ENCODE results near the gene NOL9.
"Not testable (repeated sequence)": the region's sequence is repeated elsewhere in the genome, so short reads cannot be mapped to it uniquely, and the experiment has no call there.

NOL9 gene

DNA sequence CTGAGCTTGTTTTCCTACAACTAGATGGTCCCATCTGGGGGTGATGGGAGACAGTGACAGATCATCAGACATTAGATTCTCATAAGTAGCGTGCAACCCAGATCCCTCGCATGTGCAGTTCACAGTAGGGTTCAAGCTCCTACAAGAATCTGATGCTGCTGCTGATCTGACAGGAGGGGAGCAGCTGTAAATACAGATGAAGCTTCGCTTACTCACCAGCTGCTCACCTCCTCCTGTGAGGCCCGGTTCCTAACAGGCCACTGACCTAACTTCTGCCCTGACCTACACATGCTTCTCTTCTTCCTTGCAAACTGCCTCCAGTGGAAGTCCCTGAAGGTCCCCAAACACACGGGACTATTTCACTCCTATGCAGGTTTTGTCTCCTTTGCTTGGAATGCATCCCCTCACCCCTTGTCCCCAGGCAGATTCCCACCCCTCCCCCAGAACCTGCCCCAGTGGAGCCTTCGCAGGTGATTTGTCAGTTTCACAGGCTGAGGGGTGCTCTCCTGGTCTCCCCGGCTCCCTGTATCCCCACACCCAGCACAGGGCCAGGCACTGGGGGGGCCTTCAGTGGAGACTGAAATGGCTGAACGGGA lies 19.8 kb upstream of the NOL9 start:
- H2AFZ ChIP-seq (ENCODE audit: low read depth, low read length) = no peak overlapping the region
- H3K4me1 ChIP-seq (ENCODE audit: insufficient read depth, low read length) = peaks cover 15% of the 10 kb centered on the region
- no peaks in the 10 kb centered on the region for H3K9me3 ChIP-seq (ENCODE audit: low read length)
- H3K27me3 ChIP-seq (ENCODE audit: insufficient read depth, low read length) = peaks cover 14% of the 10 kb centered on the region
- H3K4me3 ChIP-seq (ENCODE audit: low read length) = no peak overlapping the region
- H3K36me3 ChIP-seq (ENCODE audit: insufficient read depth, low read length) = no peaks in the 10 kb centered on the region

DNA sequence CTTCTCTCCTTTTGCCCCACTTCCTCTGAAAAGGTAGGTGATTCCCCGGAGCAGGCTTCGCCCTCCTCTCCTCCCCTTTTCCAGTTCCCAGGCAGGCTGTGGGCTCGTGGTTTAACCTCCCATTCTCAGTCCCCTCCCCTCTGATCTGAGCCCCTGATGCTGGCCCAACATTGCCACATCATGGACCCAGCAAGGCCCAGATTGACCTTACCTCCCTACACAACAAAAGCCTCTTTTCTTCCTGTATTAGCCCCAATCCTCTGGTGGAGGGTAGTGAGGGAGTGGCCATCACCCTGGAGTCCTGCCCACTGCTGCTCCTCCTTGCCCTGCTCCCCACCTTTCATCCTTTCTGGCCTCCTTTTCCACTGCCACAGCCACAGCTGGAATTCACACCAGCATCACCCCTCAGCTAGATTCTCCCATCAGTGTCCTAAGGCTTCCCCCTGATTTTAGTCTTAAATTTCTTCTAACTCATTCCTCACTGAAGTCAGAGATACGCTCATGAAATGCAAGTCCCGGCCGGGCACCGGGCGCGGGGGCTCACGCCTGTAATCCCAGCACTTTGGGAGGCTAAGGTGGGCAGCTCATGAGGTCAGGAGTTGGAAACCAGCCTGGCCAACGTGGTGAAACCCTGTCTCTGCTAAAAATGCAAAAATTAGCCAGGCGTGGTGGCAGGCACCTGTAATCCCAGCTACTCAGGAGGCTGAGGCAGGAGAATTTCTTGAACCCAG lies 18.5 kb upstream of the NOL9 start:
- H3K4me3 ChIP-seq (ENCODE audit: low read length) = no peak overlapping the region
- H3K9me3 ChIP-seq (ENCODE audit: low read length) = peaks cover 2% of the 10 kb centered on the region
- peaks cover 15% of the 10 kb centered on the region for H3K27me3 ChIP-seq (ENCODE audit: insufficient read depth, low read length)
- H3K4me1 ChIP-seq (ENCODE audit: insufficient read depth, low read length) = peaks cover 2% of the 10 kb centered on the region
- H3K36me3 ChIP-seq (ENCODE audit: insufficient read depth, low read length) = no peaks in the 10 kb centered on the region
- H2AFZ ChIP-seq (ENCODE audit: low read depth, low read length) = no peak overlapping the region

DNA sequence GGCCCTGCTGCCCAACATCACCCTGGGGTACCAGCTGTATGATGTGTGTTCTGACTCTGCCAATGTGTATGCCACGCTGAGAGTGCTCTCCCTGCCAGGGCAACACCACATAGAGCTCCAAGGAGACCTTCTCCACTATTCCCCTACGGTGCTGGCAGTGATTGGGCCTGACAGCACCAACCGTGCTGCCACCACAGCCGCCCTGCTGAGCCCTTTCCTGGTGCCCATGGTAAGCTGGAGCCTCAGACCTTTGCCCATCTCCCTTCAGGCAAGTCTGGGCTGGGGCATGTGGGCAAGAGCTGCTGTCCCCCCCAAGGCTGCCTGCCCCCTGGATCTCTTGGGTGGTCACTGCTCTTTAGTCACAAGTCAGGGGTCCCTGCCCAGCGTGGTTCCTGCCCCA lies 16.7 kb upstream of the NOL9 start:
- Histone ChIP-seq H3K4me3 (ENCODE audit: low read length) (no peak overlapping the region), H3K9me3 (ENCODE audit: low read length) (peaks cover 2% of the 10 kb centered on the region), H3K27me3 (ENCODE audit: insufficient read depth, low read length) (peaks cover 15% of the 10 kb centered on the region), H3K36me3 (ENCODE audit: insufficient read depth, low read length) (no peaks in the 10 kb centered on the region), H3K4me1 (ENCODE audit: insufficient read depth, low read length) (no peaks in the 10 kb centered on the region), H2AFZ (ENCODE audit: low read depth, low read length) (no peak overlapping the region)

DNA sequence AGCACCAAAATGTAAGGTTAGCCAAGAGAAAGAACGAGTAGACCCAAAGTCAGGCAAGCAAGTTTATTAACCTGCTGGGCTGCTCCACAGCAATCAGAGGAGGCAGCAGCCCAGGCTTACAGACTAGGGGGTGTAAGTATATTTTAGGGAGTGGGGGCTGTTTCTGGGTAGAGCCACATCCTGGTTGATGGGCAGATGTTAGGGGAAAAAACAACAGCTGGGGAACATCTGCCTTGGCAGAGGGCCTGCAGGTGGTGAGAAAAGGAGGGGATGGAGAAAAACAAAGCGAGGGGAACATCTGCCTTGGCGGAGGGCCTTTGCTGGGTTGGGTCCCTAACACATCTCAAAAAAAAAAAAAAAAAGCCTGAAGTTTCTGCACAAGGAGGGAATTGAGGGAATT lies 15.8 kb upstream of the NOL9 start:
- no peak overlapping the region for H2AFZ ChIP-seq (ENCODE audit: low read depth, low read length)
- H3K36me3 ChIP-seq (ENCODE audit: insufficient read depth, low read length) = no peaks in the 10 kb centered on the region
- no peak overlapping the region for H3K4me3 ChIP-seq (ENCODE audit: low read length)
- no peaks in the 10 kb centered on the region for H3K4me1 ChIP-seq (ENCODE audit: insufficient read depth, low read length)
- H3K9me3 ChIP-seq (ENCODE audit: low read length) = peaks cover 6% of the 10 kb centered on the region
- H3K27me3 ChIP-seq (ENCODE audit: insufficient read depth, low read length) = peaks cover 17% of the 10 kb centered on the region

DNA sequence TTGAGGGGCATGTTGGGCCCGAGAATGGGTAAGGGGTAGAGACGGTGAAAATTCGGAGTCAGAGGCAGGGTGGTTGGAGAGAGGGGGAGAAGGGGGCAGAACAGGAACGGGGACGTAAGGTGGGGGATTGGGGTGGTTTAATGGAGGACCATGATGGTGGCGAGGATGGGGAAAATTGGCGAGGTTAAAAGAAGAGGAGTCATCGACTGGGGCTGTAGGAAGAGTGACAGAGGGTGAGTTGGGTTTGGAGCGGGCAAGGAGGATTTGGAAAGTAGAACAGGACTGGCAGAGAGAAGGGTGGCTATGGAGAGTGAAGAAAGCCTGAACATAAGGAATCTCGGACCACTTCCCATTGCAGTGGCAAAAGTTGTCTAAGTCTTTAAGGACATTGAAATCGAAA lies 14.7 kb upstream of the NOL9 start:
- no peaks in the 10 kb centered on the region for H3K4me1 ChIP-seq (ENCODE audit: insufficient read depth, low read length)
- no peak overlapping the region for H3K4me3 ChIP-seq (ENCODE audit: low read length)
- no peaks in the 10 kb centered on the region for H3K36me3 ChIP-seq (ENCODE audit: insufficient read depth, low read length)
- peaks cover 28% of the 10 kb centered on the region for H3K27me3 ChIP-seq (ENCODE audit: insufficient read depth, low read length)
- H2AFZ ChIP-seq (ENCODE audit: low read depth, low read length) = no peak overlapping the region
- H3K9me3 ChIP-seq (ENCODE audit: low read length) = peaks cover 6% of the 10 kb centered on the region

DNA sequence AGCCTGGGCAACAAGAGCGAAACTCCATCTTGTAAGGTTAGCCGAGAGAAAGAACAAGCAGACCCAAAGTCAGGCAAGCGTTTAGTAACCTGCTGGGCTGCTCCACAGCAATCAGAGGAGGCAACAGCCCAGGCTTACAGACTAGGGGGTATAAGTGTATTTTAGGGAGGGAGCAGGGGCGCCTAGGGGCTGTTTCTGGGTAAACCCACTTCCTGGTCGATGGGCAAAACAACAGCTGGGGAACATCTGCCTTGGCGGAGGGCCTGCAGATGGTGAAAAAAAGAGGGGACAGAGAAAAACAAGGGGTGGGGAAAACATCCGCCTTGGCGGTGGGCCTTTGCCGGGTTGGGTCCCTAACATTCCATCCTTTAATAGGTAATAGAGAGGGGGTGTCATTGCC lies 6.0 kb upstream of the NOL9 start:
- no peaks in the 10 kb centered on the region for H3K36me3 ChIP-seq (ENCODE audit: insufficient read depth, low read length)
- H2AFZ ChIP-seq (ENCODE audit: low read depth, low read length) = no peak overlapping the region
- H3K4me3 ChIP-seq (ENCODE audit: low read length) = no peak overlapping the region
- H3K4me1 ChIP-seq (ENCODE audit: insufficient read depth, low read length) = no peaks in the 10 kb centered on the region
- H3K9me3 ChIP-seq (ENCODE audit: low read length) = no peaks in the 10 kb centered on the region
- H3K27me3 ChIP-seq (ENCODE audit: insufficient read depth, low read length) = peaks cover 24% of the 10 kb centered on the region

DNA sequence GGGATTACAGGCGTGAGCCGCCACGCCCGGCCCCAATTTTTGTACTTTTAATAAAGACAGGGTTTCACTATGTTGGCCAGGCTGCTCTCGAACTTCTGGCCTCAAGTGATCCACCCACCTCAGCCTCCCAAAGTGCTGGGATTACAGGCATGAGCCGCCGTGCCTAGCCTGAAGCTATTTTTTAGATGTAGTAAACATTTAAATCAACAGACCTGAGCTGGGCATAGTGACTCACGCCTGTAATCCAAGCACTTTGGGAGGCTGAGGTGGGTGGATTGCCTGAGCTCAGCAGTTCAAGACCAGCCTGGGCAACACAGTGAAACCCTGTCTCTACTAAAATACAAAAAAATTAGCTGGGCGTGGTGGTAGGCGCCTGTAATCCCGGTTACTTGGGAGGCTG lies 4.8 kb upstream of the NOL9 start:
- not testable (repeated sequence) for H3K4me3 ChIP-seq (ENCODE audit: low read length); H3K36me3 ChIP-seq (ENCODE audit: insufficient read depth, low read length); H3K4me1 ChIP-seq (ENCODE audit: insufficient read depth, low read length); H3K9me3 ChIP-seq (ENCODE audit: low read length); H2AFZ ChIP-seq (ENCODE audit: low read depth, low read length)
- H3K27me3 ChIP-seq (ENCODE audit: insufficient read depth, low read length) = peaks cover 13% of the 10 kb centered on the region

DNA sequence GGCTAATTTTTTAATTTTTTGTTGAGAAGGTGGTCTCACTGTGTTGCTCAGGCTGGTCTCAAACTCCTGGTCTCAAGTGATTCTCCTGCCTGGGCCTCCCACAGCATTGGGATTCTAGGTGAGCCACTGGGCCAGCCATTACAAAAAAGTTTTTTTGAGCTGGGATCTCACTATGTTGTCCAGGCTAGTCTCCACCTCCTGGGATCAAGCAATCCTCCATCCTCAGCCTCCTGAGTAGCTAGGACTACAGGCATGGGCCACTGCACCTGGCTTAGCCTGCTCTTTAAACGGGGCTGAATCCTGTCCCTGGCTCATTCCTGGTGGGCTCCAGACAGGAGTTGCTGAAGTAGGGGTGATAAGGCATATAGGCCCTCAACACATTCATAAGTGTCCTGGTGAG lies 3.3 kb upstream of the NOL9 start:
- H2AFZ ChIP-seq (ENCODE audit: low read depth, low read length) = no peak overlapping the region
- H3K9me3 ChIP-seq (ENCODE audit: low read length) = no peaks in the 10 kb centered on the region
- H3K27me3 ChIP-seq (ENCODE audit: insufficient read depth, low read length) = no peaks in the 10 kb centered on the region
- H3K4me3 ChIP-seq (ENCODE audit: low read length) = no peak overlapping the region
- H3K36me3 ChIP-seq (ENCODE audit: insufficient read depth, low read length) = no peaks in the 10 kb centered on the region
- peaks cover 13% of the 10 kb centered on the region for H3K4me1 ChIP-seq (ENCODE audit: insufficient read depth, low read length)

DNA sequence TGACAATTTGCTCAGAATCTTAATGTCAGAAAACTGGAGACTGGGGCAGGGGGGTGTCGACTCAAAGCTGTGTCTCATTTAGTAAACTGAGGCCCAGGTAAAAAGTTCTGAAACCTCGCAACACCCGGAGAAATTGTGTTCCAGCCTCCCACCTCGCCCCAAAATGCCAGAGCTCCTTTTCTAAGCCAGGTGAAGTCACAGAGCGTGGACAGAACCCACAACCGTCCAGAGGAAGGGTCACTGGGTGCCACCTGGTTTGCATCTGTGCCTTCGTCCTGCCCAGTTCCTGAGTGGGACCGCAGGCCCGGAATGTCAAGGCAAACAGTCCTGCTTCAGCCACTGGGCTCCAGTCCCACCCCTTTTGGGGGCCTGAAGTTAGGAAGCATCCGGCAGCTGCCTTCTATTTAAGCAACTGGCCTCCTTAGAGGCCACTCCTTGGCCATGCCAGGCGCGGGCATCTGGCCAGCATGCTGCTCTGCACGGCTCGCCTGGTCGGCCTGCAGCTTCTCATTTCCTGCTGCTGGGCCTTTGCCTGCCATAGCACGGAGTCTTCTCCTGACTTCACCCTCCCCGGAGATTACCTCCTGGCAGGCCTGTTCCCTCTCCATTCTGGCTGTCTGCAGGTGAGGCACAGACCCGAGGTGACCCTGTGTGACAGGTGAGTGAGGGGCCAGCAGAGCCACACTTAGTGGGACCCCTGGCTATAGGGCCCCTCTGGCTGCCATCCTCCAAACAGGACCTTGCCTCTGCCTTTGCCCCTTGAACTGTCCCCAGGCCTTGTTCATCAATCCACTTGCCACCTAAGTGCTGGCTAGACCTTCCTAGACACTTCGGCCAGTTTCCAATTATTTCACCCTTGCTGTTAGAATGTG lies 830 bp upstream of the NOL9 start, which contains the start of gene TAS1R1:
Gene TAS1R1, plus strand, starts transcription at position 401 of the 872 bp plus-strand sequence. Its CDS starts 67 bp downstream, at position 468.
- H3K4me3 ChIP-seq (ENCODE audit: low read length) = peak within 1 kb of the TSS; percentile 88
- peak within 1 kb of the TSS; percentile 90 for H2AFZ ChIP-seq (ENCODE audit: low read depth, low read length)
- H3K27me3 ChIP-seq (ENCODE audit: insufficient read depth, low read length) = no peaks in the 10 kb centered on the region
- peaks cover 14% of the 10 kb centered on the region for H3K4me1 ChIP-seq (ENCODE audit: insufficient read depth, low read length)
- H3K9me3 ChIP-seq (ENCODE audit: low read length) = no peaks in the 10 kb centered on the region
- H3K36me3 ChIP-seq (ENCODE audit: insufficient read depth, low read length) = peaks cover 9% of the 10 kb centered on the region

DNA sequence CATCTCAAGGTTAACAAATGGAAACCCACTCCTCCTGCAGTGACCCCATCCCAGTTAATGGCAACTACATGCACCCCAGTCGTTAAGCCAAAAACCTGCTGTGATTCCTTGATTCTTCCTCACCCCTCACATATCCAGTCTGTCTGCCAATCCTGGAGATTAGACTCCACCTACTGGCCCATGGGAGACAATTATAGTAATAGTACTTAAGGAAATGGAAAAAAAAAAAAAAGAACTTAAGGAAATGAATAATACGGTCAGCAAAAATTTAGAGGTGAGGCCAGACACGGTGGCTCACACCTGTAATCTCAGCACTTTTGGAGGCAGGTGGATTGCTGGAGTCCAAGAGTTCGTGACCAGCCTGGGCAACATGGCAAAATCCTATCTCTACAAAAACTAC lies 7.0 kb downstream of the NOL9 start:
- no peak overlapping the region for H3K4me3 ChIP-seq (ENCODE audit: low read length)
- H3K4me1 ChIP-seq (ENCODE audit: insufficient read depth, low read length) = no peaks in the 10 kb centered on the region
- H3K9me3 ChIP-seq (ENCODE audit: low read length) = no peaks in the 10 kb centered on the region
- no peaks in the 10 kb centered on the region for H3K27me3 ChIP-seq (ENCODE audit: insufficient read depth, low read length)
- H2AFZ ChIP-seq (ENCODE audit: low read depth, low read length) = no peak overlapping the region
- peaks cover 69% of the 10 kb centered on the region for H3K36me3 ChIP-seq (ENCODE audit: insufficient read depth, low read length)

DNA sequence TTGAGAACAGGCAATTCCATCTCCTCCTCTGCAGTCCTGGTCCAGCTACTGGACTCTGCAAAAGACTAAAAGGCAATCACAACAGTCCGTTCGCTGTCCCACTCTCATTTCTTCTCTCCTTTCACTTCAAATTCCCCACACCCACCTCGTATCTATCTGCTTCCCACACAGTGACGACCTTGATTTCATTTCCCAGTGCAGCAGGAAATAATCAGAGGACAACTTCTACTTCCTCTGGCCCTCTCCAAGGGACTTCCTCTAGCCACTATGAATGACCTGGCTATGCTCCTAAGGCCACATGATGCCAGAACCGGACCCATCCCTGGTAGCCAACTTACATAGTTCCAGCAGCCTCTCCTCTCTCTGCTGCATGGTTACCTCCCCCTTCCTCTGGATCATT lies 8.0 kb downstream of the NOL9 start:
- Histone ChIP-seq H3K4me1 (ENCODE audit: insufficient read depth, low read length) (no peaks in the 10 kb centered on the region), H3K4me3 (ENCODE audit: low read length) (no peak overlapping the region), H3K27me3 (ENCODE audit: insufficient read depth, low read length) (no peaks in the 10 kb centered on the region), H3K36me3 (ENCODE audit: insufficient read depth, low read length) (peaks cover 76% of the 10 kb centered on the region), H3K9me3 (ENCODE audit: low read length) (no peaks in the 10 kb centered on the region), H2AFZ (ENCODE audit: low read depth, low read length) (no peak overlapping the region)

DNA sequence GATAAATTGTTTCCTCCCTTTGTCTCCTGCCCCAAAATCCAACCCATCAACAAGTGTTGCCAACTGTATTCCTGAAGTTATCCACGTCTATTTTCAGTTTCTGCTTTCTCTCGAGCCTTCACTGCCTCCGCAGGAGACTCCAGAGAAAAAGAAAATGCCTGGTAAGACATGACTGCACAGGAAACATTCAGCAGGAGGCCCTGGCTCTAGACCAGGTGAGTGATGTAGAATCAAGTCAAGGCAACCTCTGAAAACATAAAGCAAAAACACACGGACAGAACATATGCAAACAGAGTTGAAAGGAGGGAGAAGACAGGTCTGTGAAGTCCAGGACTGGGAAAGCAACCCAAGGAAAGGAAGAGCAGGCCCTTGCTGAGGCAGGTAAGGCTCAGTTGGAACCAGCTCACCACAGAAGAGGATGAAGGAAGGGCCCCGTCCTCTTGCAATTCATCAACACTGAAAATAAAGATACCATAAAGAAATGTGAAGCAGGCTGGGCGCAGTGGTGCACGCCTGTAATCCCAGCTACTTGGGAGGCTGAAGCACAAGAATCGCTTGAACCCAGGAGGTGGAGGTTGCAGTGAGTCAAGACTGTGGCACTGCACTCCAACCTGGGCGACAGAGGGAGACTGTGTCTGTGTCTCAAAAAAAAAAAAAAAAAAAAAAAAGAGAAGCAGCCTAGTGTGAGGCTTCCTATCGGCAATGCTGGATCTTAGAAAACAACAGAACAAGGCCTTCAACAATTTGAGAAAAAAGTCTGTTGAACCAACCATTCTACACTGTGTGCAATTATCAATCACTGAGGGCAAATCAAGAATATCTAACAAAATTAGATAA lies 8.8 kb downstream of the NOL9 start:
- H3K4me3 ChIP-seq (ENCODE audit: low read length) = no peak overlapping the region
- H3K27me3 ChIP-seq (ENCODE audit: insufficient read depth, low read length) = no peaks in the 10 kb centered on the region
- no peak overlapping the region for H2AFZ ChIP-seq (ENCODE audit: low read depth, low read length)
- H3K9me3 ChIP-seq (ENCODE audit: low read length) = no peaks in the 10 kb centered on the region
- peaks cover 75% of the 10 kb centered on the region for H3K36me3 ChIP-seq (ENCODE audit: insufficient read depth, low read length)
- H3K4me1 ChIP-seq (ENCODE audit: insufficient read depth, low read length) = no peaks in the 10 kb centered on the region

All from neuron (in vitro differentiated cells).